Cardiac fibroblast (primary cell): ENCODE results near the gene NOS1AP.

Experiments used
- DNase-seq, 2 donors: peaks; one replicate each; pipeline versions ENCODE4 v3.0.0 to v3.0.0-alpha.2; 2010; ENCODE audit warnings: low read depth in 2 of 2
- H3K4me3 ChIP-seq, 2 donors: replicated peaks in 1 of 2; 1 replicate in 1 of 2; 2 replicates in 1 of 2; pipeline ENCODE4 v1.5.1; 2011; ENCODE audit warnings: low read depth in 2 of 2, low read length in 2 of 2, mild to moderate bottlenecking in 2 of 2, moderate library complexity in 1 of 2
- CTCF ChIP-seq: IDR thresholded peaks from one replicate; pipeline ENCODE4 v1.5.1; 2011; ENCODE audit warnings: low read depth, mild to moderate bottlenecking, low read length, inconsistent platforms

NOS1AP gene

GRCh38 chr1:162252214-162252613 lies 182.7 kb downstream of the NOS1AP start:
- peak in 1 of 2 donors; percentile 3 for DNase-seq
- no peak for TF ChIP-seq CTCF
- no peak overlapping the region for H3K4me3 ChIP-seq

- no peak overlapping the region for H3K4me3 ChIP-seq
- TF ChIP-seq CTCF: no peak
- no peak for DNase-seq
Observed at GRCh38 chr1:162253790-162254189, 184.3 kb downstream of the NOS1AP start.

GRCh38 chr1:162256287-162256686 lies 186.8 kb downstream of the NOS1AP start:
- DNase-seq: no peak
- no peak for TF ChIP-seq CTCF
- no peak overlapping the region for H3K4me3 ChIP-seq

- no peak for DNase-seq
- no peak overlapping the region for H3K4me3 ChIP-seq
- TF ChIP-seq CTCF: no peak
Observed at GRCh38 chr1:162258394-162258793, 188.9 kb downstream of the NOS1AP start.

- H3K4me3 ChIP-seq: no peak overlapping the region
- no peak for TF ChIP-seq CTCF
- DNase-seq: no peak
Observed at GRCh38 chr1:162259894-162260455, 190.5 kb downstream of the NOS1AP start.

- DNase-seq: no peak
- no peak overlapping the region for H3K4me3 ChIP-seq
- no peak for TF ChIP-seq CTCF
Observed at GRCh38 chr1:162264108-162264507, 194.6 kb downstream of the NOS1AP start.

- no peak for TF ChIP-seq CTCF
- no peak for DNase-seq
- H3K4me3 ChIP-seq: no peak overlapping the region
Observed at GRCh38 chr1:162265983-162266382, 196.5 kb downstream of the NOS1AP start.
